Astrocyte of the spinal cord (primary cell): ENCODE results near the gene NECAP2.
"Not testable (repeated sequence)": the region's sequence is repeated elsewhere in the genome, so short reads cannot be mapped to it uniquely, and the experiment has no call there.

Experiments
- DNase-seq: peaks from one replicate; pipeline ENCODE4 v3.0.0; 2011; ENCODE audit warnings: low read depth, low spot score
- H3K4me3 ChIP-seq: 2 replicates; pipeline ENCODE4 v1.5.1; 2011; ENCODE audit warnings: low read depth, mild to moderate bottlenecking, low read length, moderate library complexity
- CTCF ChIP-seq: IDR thresholded peaks from 2 replicates; pipeline ENCODE4 v1.5.1; 2012; ENCODE audit warnings: low read depth, mild to moderate bottlenecking, low read length, inconsistent platforms
- in situ Hi-C: cut with HindIII; loops from 2 replicates; pipeline ENCODE4 v1.10.0; 2017; ENCODE audit warnings: low sequenced_read_pairs

NECAP2 gene

GRCh38 chr1:16450863-16451481 lies 10.4 kb downstream of the NECAP2 start:
- TF ChIP-seq CTCF, result no peak
- in situ Hi-C loops, result no loop called here
- no peak overlapping the region for H3K4me3 ChIP-seq
- no peak for DNase-seq

DNA sequence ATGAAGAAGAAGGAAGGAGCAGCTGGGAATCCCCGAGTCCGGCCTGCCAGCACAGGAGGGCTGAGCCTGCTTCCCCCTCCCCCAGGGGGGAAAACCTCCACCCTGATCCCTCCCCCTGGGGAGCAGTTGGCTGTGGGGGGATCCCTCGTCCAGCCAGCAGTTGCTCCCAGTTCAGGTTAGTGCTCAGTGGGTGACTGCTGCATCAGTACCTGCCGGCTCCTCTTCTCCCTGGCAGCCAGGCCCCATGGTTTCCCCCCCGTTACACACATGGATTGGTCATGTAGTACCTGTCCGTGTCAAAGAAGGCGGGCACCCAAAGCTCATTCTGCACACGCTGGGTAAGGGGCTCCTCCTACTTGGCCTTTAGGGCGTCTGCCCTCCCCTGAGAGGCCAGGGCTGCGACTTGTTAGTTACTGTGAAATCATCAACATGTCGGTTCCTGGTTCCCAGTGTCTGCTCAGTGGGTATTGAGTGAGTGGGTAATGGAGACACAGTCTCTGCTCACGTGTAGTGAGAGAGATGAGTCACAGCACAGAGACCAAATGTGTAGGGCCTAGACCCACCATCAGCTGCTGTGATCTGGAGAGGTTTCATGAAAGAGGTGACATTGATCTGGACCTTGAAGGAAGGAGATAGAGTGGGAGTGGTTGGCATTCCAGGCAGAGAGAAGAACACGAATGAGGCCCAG lies 11.5 kb downstream of the NECAP2 start:
- in situ Hi-C loops, result no loop called here
- no peak overlapping the region for H3K4me3 ChIP-seq
- no peak for TF ChIP-seq CTCF
- no peak for DNase-seq

DNA sequence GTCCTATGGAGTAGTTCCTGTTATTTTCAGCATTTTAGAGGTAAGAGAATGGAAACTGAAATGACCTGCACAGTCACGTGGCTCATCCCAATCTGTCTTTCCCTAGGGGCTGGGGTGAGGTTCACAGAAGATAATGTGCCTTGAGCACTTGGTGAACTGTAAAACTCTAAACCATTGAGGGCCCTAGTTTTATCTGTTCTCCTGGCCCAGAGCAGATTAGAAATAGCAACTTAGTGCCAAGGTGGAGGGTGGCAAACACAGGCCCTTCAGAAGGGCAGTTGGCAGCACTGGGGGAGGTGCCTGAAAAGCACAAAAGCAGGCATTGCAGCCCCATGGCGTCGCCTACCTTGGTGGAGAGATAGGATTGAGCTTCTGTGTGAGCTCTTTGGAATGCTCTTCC lies 14.4 kb downstream of the NECAP2 start:
- in situ Hi-C loops, DNase-seq: not testable (repeated sequence)

GRCh38 chr1:16456151-16456550 lies 15.6 kb downstream of the NECAP2 start:
- DNase-seq, in situ Hi-C loops, H3K4me3 ChIP-seq: not testable (repeated sequence)

More for the DNA sequence above, 14.4 kb downstream of the NECAP2 start:
- not testable (repeated sequence) for H3K4me3 ChIP-seq

DNA sequence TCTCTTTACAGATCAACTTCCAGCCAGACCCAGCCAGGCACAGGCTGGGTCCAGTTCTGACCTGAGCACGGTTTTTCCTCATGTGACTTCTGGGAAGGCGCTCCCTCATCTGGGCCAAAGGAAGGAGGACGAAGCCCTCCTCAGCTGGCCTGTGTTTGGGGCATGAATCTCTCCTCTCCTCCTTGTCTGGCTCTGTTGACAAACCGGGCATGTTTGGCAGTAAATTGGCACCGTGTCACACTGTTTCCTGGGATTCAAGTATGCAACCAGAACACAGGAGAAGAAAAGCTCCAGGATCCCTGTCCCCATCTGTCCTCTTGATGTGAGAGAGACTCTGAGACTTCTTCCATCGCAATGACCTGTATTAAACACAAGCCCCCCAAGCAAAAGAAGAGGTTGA lies 18.3 kb downstream of the NECAP2 start:
- TF ChIP-seq CTCF, result no peak
- in situ Hi-C loops, result no loop called here
- no peak for DNase-seq
- H3K4me3 ChIP-seq, result no peak overlapping the region

DNA sequence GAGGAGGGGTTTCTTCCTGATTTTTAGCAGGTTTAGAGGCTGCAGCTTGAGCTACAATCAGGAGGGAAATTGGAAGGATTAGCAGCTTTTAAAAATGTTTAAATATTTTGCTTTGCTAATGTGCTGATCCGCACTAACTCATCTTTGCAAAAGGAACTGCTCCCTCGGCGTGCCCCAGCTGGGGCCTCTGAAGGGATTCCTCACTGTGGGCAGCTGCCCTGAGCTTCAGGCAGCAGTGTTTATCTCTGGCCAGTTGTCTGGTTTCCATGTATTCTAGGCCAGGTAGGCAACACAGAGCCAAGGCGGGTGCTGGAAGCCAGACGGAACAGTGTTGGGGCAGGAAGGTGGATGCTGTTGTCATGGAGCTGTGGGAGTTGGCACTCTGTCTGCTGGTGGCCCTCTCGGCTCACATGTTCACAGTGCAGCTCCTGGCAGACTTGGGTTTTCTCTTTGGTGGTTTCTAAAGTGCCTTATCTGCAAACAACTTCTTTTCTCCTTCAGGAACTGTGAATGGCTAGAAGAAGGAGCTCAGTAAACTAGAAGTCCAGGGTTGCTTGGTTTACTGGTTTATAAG lies 18.9 kb downstream of the NECAP2 start:
- in situ Hi-C loops, result no loop called here
- no peak for TF ChIP-seq CTCF
- no peak overlapping the region for H3K4me3 ChIP-seq
- DNase-seq, result no peak

DNA sequence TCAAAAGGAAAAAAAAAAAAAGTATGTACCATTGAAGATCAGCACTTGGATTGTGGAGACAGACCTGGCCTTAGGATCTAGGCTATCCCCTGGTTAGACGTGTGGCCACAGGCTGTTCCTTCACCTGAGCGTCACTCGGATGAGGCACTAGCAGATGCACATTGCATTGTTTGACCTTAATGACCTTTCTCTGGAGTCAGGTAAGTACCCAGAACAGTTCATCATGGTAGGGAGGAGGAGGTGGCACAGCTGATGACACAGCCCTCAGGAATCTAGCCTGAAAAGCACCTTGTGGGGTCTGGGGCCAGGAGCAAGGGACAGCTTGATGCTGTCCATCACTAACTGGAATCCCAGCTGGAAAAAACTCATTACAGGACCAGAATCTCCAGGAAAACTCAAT lies 21.2 kb downstream of the NECAP2 start:
- in situ Hi-C loops, result no loop called here
- DNase-seq, result no peak
- H3K4me3 ChIP-seq, result no peak overlapping the region
- no peak for TF ChIP-seq CTCF
